Measurements from ENCODE around the gene CDH23. TPM values are rescaled to one million over a fixed set of nuclear protein-coding genes. Genes with fewer than 3 reads are reported as not detected.

CDH23 gene
- total and polyA plus RNA-seq, 2 of the 8 experiments (the other 6 are each of a cell fraction or from before 2014, with no cell fraction given) = 1.9 to 4.9 TPM

- POLR2A ChIA-PET (ENCODE audit: partially characterized antibody) = interaction anchor here (0.6 to 0.7 kb wide), 2 partner anchors 373 to 1061 kb away, joined by 3 read pairs; no protein-coding TSS in a partner anchor
- no peak overlapping the region for H3K9ac ChIP-seq (replicated peaks in 1 of 4; ENCODE audit: extremely low read depth in 1 of 4, low read depth in 3 of 4, low read length in 3 of 4)
- TF ChIP-seq KDM1A (IDR thresholded peaks at IDR 0.05; ENCODE audit: borderline replicate concordance, low read length) (0 out of 2 replicates have a peak, but pooled peaks have one; percentile 38), GABPA (IDR thresholded peaks at IDR 0.05; ENCODE audit: borderline replicate concordance, insufficient read depth, low read length) (no peak)
Observed at GRCh38 chr10:71692598-71693306, 296.0 kb downstream of the CDH23 start.

More at GRCh38 chr10:71692598-71693306, 296.0 kb downstream of the CDH23 start:
- no peaks in the 10 kb centered on the region; a peak in 1 of 7 replicates for H3K27me3 ChIP-seq (replicated peaks in 1 of 4; ENCODE audit: control insufficient read depth in 3 of 4, extremely low read depth in 1 of 4, insufficient read depth in 3 of 4, low read length in 3 of 4)
- no peak overlapping the region for H2BK15ac ChIP-seq (ENCODE audit: low read length)
- H3K4me2 ChIP-seq (ENCODE audit: insufficient read depth in 1 of 2, low read depth in 2 of 2, low read length in 2 of 2) = no peak overlapping the region
- no peak overlapping the region for H3K27ac ChIP-seq (ENCODE audit: low read depth, low read length)
- no peak overlapping the region for H4K91ac ChIP-seq (replicated peaks; ENCODE audit: insufficient read length, low read length)
- no peak for DNase-seq (ENCODE audit: low read depth in 1 of 2, low spot score in 2 of 2)
- no peak overlapping the region for H2AFZ ChIP-seq (ENCODE audit: low read length)
- H3K23ac ChIP-seq (ENCODE audit: insufficient read length) = no peak overlapping the region
- H3K56ac ChIP-seq (replicated peaks; ENCODE audit: insufficient read length, low read depth, low read length) = no peak overlapping the region
- no peak overlapping the region for H2AK5ac ChIP-seq (ENCODE audit: low read depth, low read length)
- H2BK5ac ChIP-seq (ENCODE audit: low read depth, low read length) = no peak overlapping the region
- no peak overlapping the region for H3K14ac ChIP-seq (ENCODE audit: insufficient read length)
- no peak overlapping the region for H3K4me3 ChIP-seq (ENCODE audit: extremely low read depth in 1 of 4, insufficient read depth in 2 of 4, low read depth in 3 of 4, low read length in 4 of 4)
- H2BK12ac ChIP-seq (ENCODE audit: low read depth, low read length) = no peak overlapping the region
- no peak overlapping the region for H2BK120ac ChIP-seq (replicated peaks; ENCODE audit: low read depth, low read length)
- no peak for FAIRE-seq
- H3K36me3 ChIP-seq (ENCODE audit: control insufficient read depth in 2 of 4, insufficient read depth in 4 of 4, low read length in 3 of 4) = no peaks in the 10 kb centered on the region
- CTCF ChIA-PET (ENCODE audit: partially characterized antibody) = interaction anchor here (0.6 to 11.1 kb wide), 18 partner anchors 7 to 379 kb away, joined by 3 to 169 read pairs (median 4); no protein-coding TSS in a partner anchor
- no peak overlapping the region for H4K8ac ChIP-seq (ENCODE audit: extremely low read depth, insufficient read depth, low read length)
- H3K23me2 ChIP-seq (ENCODE audit: low read depth, low read length) = no peaks in the 10 kb centered on the region
- no peak overlapping the region for H4K5ac ChIP-seq (ENCODE audit: insufficient read length, low read depth, low read length)
- WGBS, 2 experiments (ENCODE audit: extremely low coverage in 1 of 2, insufficient coverage in 1 of 2, insufficient read length in 1 of 2, insufficient replicate concordance in 2 of 2, low coverage in 1 of 2, low lambda C conversion rate in 2 of 2, missing lambda C conversion rate in 1 of 2) = 80% methylated on average over 7 of the region's 7 CpGs; no CpG with 5 or more reads in 1 of the 2 experiments
- no peaks in the 10 kb centered on the region for H3K79me1 ChIP-seq (ENCODE audit: low read depth, low read length)
- H4K20me1 ChIP-seq (replicated peaks in 1 of 2; ENCODE audit: control insufficient read depth in 1 of 2, insufficient read depth in 2 of 2, low read length in 2 of 2) = no peaks in the 10 kb centered on the region
- no peaks in the 10 kb centered on the region for H3K79me2 ChIP-seq (ENCODE audit: control insufficient read depth in 1 of 2, insufficient read depth in 2 of 2, low read length in 2 of 2)
- peaks cover 2 to 7% of the 10 kb centered on the region in 2 experiments; a peak in 1 of 4 replicates for H3K9me3 ChIP-seq (ENCODE audit: insufficient read depth in 2 of 2, low read depth in 1 of 2, low read length in 1 of 2)
- H3K4me1 ChIP-seq (replicated peaks in 1 of 4; ENCODE audit: control insufficient read depth in 3 of 4, insufficient read depth in 4 of 4, low read length in 3 of 4) = no peaks in the 10 kb centered on the region; a peak in 1 of 7 replicates
- no peak overlapping the region for H2BK20ac ChIP-seq (ENCODE audit: low read length)
- H3K18ac ChIP-seq (ENCODE audit: extremely low read depth, low read length) = no peak overlapping the region
- H3K4ac ChIP-seq (replicated peaks; ENCODE audit: insufficient read length, low read depth, low read length) = no peak overlapping the region
